8988T (cell line): Measurements from ENCODE around the gene PTPRR.
A peak's percentile ranks its signal among the peaks of the same experiment; 100 is the strongest.

Source experiments
- DNase-seq: peaks from one replicate; pipeline ENCODE4 v3.0.0; 2011

The PTPRR gene

GRCh38 chr12:70638639-70639360 is 281.7 kb downstream of the PTPRR start:
- no peak for DNase-seq

DNA sequence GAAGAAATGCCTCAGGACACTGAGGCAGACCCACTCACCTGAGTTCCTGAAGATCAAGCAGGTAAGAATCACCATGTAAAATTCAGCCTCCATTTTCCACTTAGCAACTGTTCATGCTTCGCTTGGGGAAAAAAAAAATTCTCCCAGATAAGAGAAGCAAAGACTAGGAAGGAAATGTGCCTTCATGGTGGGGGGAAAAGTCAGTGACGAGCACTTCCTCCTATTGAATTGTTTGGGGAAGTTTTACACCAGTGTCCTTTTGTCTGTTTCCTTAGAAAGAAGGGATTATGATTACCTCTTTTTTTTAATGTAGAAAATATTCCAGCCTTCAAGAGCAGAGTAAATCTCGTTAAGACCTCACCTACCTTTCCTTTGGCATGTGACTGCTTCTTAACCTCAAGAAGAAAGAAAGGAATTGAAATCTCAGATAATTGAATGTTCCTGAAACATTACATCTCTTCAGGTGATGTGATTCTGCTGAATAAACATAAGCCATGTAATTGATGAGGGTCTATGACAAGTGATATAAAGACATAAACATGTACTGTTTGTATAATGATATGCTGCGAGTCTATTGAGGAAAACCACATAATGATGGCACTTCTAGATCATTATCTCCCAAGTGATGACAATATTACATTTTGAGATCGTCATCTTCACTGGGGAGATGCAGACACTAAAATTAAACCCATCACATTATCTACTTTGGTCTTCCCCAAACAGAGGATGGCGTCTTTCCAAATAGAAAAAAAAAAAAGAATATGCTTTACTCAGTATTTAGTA is 283.0 kb downstream of the PTPRR start, which contains the start of gene PTPRB:
PTPRB (minus strand) TSS at position 127 of the 783 bp plus-strand sequence; CDS start at position 93, 34 bp downstream.
- DNase-seq, result no peak

DNA sequence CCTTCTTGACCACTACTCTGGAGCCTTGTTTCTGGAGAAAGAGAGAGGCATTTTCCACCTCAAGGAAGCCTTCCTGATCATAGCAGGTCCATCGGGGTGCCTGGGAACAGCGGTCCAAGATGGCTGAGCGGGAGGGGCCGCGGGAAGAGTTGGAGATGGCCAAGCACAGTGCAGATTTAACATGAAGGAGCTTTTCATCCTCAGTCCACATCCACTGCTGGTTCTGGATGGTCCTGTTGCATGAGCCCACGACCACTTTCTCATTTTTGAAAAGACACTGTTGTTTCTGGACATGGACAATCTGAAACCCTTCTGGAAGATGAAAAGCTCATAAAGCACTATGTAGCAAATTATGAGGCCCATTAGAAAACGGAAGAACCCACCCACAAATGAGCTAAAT is 284.8 kb downstream of the PTPRR start:
- DNase-seq, result no peak

GRCh38 chr12:70628701-70629480 is 291.6 kb downstream of the PTPRR start:
- DNase-seq, result no peak

GRCh38 chr12:70627677-70628076 is 292.9 kb downstream of the PTPRR start:
- no peak for DNase-seq

DNA sequence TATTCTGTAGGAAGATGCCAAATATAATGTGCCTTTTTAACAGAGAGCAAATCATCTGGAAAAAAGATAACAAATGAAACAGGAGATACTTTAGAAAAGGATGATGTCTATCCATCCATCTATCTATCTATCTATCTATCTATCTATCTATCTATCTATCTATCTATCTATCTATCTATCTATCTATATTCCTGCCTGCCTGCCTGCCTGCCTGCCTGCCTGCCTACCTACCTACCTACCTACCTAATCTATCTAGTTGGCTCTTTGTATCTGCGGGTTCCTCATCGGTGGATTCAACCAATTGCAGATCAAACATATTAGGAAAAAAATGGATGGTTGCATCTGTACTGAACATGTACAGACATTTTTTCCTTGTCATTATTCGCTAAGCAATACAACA is 294.4 kb downstream of the PTPRR start:
- no peak for DNase-seq

DNA sequence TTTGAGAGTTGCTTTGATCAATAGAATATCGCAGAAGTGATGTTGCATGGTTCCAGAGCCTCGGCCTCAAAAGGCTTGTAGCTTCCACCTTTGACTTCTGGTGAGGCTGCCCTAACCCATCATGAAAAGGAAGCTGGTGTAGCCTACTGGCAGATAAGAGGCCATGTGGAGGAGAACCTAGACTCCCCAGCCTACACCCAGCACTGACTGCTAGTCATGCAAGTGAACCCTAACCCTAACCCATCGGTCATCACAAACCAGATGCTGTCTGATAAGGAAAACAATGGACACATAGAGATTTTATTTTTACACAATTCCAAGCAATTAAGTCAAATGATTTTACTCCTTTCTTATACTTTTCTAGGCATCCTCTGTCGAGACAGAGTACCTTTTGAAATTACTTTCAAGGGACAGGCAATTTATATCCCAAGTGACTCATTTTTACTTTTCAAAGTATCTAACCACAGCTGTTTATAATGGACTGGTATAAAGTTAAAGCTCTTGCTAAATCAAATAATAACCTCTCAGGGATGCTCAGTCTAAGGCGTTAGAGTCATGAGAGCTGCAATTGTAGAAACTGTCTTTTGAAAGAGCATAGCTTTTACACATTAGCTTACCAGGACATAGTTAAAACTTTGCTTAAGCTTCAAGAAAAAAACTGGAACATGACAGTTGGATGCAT is 300.9 kb downstream of the PTPRR start:
- DNase-seq, result no peak

GRCh38 chr12:70618371-70618770 is 302.2 kb downstream of the PTPRR start:
- DNase-seq, result no peak

GRCh38 chr12:70617450-70617849 is 303.1 kb downstream of the PTPRR start:
- no peak for DNase-seq

GRCh38 chr12:70615174-70615866 is 305.2 kb downstream of the PTPRR start:
- no peak for DNase-seq

- peak; percentile 35 for DNase-seq
Measured at GRCh38 chr12:70609739-70610491, 310.6 kb downstream of the PTPRR start.

- no peak for DNase-seq
Measured at GRCh38 chr12:70609203-70609602, 311.3 kb downstream of the PTPRR start.

DNA sequence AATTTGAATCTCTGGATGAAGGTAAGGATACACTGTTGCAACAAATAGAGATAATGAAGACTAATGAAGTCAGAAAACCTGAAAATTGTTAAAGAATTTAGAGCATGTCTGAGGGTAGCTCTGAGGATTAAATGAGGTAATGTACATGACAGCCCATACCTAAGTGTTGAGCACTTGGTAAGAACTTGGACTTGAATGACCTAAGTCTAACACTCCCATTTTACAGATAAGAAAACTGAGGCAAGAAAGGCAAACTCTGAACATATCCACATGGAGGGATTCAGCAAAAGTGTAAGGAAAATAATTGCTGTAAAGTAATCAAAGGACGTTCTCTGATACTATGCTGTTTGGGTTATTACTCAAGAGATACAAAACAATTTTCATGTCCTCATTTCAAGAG is 312.4 kb downstream of the PTPRR start:
- no peak for DNase-seq

DNA sequence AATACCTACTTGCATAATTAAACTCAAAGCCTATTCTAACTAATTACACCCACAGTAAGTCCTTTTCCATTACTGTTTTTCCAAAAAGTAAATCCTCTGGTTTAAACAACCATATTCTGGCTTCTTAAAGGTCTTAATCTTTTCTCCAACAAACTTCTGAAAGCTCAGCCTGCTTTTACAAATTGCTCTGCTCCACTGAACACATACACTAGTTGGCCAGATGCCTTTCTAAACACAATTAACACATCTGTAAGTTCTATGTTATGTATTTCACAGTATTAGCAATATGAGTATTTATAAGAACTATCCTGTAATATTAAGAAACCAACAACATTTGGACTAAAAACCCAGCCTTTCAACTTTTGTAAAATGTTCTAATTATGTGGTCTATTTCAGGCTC is 313.4 kb downstream of the PTPRR start:
- DNase-seq, result no peak

- DNase-seq, result no peak
Measured at GRCh38 chr12:70605976-70606375, 314.6 kb downstream of the PTPRR start.

DNA sequence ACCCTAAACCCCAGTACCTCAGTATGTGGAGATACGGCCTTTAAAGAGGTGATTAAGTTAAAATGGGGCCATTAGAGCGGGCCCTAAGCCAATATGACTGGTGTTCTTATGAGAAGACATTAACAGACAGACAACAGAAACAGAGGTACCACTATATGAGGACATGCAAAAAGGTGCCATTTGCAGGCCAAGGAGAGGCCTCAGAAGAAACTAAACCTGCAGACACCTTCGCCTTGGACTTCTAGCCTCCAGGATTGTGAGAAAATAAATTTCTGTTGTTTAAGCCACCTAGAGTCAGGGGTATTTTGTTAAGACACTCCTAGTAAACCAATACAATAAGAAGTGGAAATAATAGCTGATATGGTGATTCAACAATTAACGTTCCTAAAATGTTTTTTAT is 315.9 kb downstream of the PTPRR start:
- DNase-seq, result no peak

DNA sequence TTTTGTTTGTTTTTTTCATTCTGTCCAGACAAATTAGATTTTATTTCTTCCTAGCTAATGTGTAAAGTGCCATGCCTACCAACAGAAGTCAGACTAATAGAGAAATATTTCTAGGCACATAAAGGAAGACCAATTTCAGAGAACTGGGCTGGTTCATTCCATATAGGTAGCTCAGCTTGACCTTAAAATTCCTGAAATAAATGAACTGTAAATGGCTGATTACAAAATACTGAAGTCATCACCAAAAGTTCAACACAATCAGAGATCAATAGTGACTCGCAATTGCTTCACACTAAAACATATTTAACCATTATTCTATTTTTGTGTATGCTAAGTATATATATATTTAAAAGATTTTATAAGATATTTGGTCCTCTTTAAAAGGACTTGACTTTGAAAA is 317.5 kb downstream of the PTPRR start:
- no peak for DNase-seq

- DNase-seq, result no peak
Measured at GRCh38 chr12:70598467-70599193, 321.9 kb downstream of the PTPRR start.

- no peak for DNase-seq
Measured at GRCh38 chr12:70592664-70593063, 327.9 kb downstream of the PTPRR start.

DNA sequence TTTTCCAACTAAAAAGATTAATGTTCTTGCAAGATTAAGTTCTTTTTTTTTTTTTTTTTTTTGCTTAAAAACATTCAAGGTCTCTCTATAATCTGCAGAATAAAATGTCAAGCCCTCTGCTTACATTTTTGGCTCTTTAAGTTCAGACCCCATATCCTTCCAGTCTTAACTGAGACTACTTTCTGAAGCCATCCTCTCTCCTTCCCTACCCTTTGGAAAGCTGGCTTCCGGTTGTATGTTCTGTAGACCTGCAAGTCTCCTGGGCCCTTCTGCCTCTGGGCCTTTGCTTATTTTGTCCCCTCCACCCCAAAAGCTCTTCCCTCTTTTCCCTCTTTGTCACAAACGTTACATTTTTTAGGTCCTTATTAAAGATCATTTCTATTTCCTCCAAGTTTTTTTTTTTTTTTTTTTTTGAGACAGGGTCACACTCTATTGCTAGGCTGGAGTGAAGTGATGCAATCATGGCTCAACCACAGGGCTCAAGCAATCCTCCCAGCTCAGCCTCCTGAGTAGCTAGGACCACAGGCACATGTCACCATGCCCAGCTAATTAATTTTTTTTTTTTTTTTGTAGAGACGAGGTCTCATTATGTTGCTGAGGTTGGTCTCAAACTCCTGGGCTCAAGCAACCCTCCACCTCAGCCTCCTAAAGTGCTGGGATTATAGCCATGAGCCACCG is 329.9 kb downstream of the PTPRR start:
- DNase-seq, result no peak
